Measurements from ENCODE around the gene HEYL. TPM values are rescaled to one million over a fixed set of nuclear protein-coding genes. Genes with fewer than 3 reads are reported as not detected.

Gene HEYL
- polyA plus RNA-seq, 2 donors: 0.37 to 0.45 TPM

GRCh38 chr1:39623053-39623452, 16.4 kb downstream of the HEYL start:
- Histone ChIP-seq H3K9me3 (ENCODE audit: control insufficient read depth in 2 of 2, insufficient read depth in 1 of 2, low read depth in 1 of 2, low read length in 1 of 2) (no peaks in the 10 kb centered on the region), H3K4me3 (ENCODE audit: low read depth in 1 of 2, low read length in 2 of 2) (no peak overlapping the region), H3K4me1 (ENCODE audit: control insufficient read depth in 2 of 2, insufficient read depth in 2 of 2, low read length in 1 of 2) (no peaks in the 10 kb centered on the region), H3K27ac (ENCODE audit: low read depth in 2 of 2, low read length in 1 of 2) (no peak overlapping the region), H3K27me3 (ENCODE audit: control insufficient read depth in 1 of 2, insufficient read depth in 2 of 2, low read length in 2 of 2) (no peaks in the 10 kb centered on the region), H3K36me3 (ENCODE audit: control insufficient read depth in 2 of 2, insufficient read depth in 2 of 2, low read length in 1 of 2) (no peaks in the 10 kb centered on the region)
- WGBS, 2 donors: 54 to 62% methylated on average over 6 of the region's 6 CpGs

GRCh38 chr1:39622427-39622826, 17.0 kb downstream of the HEYL start:
- H3K9me3 ChIP-seq (ENCODE audit: control insufficient read depth in 2 of 2, insufficient read depth in 1 of 2, low read depth in 1 of 2, low read length in 1 of 2): no peaks in the 10 kb centered on the region
- H3K27ac ChIP-seq (ENCODE audit: low read depth in 2 of 2, low read length in 1 of 2): no peak overlapping the region
- H3K36me3 ChIP-seq (ENCODE audit: control insufficient read depth in 2 of 2, insufficient read depth in 2 of 2, low read length in 1 of 2): no peaks in the 10 kb centered on the region
- WGBS, 2 donors: 96 to 97% methylated on average over 3 of the region's 3 CpGs
- no peak overlapping the region for H3K4me3 ChIP-seq (ENCODE audit: low read depth in 1 of 2, low read length in 2 of 2)
- H3K27me3 ChIP-seq (ENCODE audit: control insufficient read depth in 1 of 2, insufficient read depth in 2 of 2, low read length in 2 of 2): no peaks in the 10 kb centered on the region
- H3K4me1 ChIP-seq (ENCODE audit: control insufficient read depth in 2 of 2, insufficient read depth in 2 of 2, low read length in 1 of 2): no peaks in the 10 kb centered on the region

- Histone ChIP-seq H3K9me3 (ENCODE audit: control insufficient read depth in 2 of 2, insufficient read depth in 1 of 2, low read depth in 1 of 2, low read length in 1 of 2) (no peaks in the 10 kb centered on the region), H3K4me1 (ENCODE audit: control insufficient read depth in 2 of 2, insufficient read depth in 2 of 2, low read length in 1 of 2) (no peaks in the 10 kb centered on the region), H3K27me3 (ENCODE audit: control insufficient read depth in 1 of 2, insufficient read depth in 2 of 2, low read length in 2 of 2) (no peaks in the 10 kb centered on the region), H3K4me3 (ENCODE audit: low read depth in 1 of 2, low read length in 2 of 2) (no peak overlapping the region), H3K27ac (ENCODE audit: low read depth in 2 of 2, low read length in 1 of 2) (no peak overlapping the region), H3K36me3 (ENCODE audit: control insufficient read depth in 2 of 2, insufficient read depth in 2 of 2, low read length in 1 of 2) (no peaks in the 10 kb centered on the region)
- 85 to 92% methylated on average over 3 of the region's 3 CpGs for WGBS, 2 donors
These were observed 18.7 kb downstream of the HEYL start for GRCh38 chr1:39620659-39621165.

GRCh38 chr1:39617488-39618049, 21.9 kb downstream of the HEYL start:
- Histone ChIP-seq H3K9me3 (ENCODE audit: control insufficient read depth in 2 of 2, insufficient read depth in 1 of 2, low read depth in 1 of 2, low read length in 1 of 2) (no peaks in the 10 kb centered on the region), H3K36me3 (ENCODE audit: control insufficient read depth in 2 of 2, insufficient read depth in 2 of 2, low read length in 1 of 2) (no peaks in the 10 kb centered on the region), H3K27ac (ENCODE audit: low read depth in 2 of 2, low read length in 1 of 2) (no peak overlapping the region), H3K4me1 (ENCODE audit: control insufficient read depth in 2 of 2, insufficient read depth in 2 of 2, low read length in 1 of 2) (no peaks in the 10 kb centered on the region), H3K27me3 (ENCODE audit: control insufficient read depth in 1 of 2, insufficient read depth in 2 of 2, low read length in 2 of 2) (no peaks in the 10 kb centered on the region), H3K4me3 (ENCODE audit: low read depth in 1 of 2, low read length in 2 of 2) (no peak overlapping the region)
- WGBS, 2 donors: 79 to 84% methylated on average over 4 of the region's 4 CpGs

GRCh38 chr1:39615086-39615673, 24.3 kb downstream of the HEYL start:
- H3K27me3 ChIP-seq (ENCODE audit: control insufficient read depth in 1 of 2, insufficient read depth in 2 of 2, low read length in 2 of 2): no peaks in the 10 kb centered on the region

GRCh38 chr1:39614488-39614887, 25.0 kb downstream of the HEYL start:
- Histone ChIP-seq H3K27me3 (ENCODE audit: control insufficient read depth in 1 of 2, insufficient read depth in 2 of 2, low read length in 2 of 2) (no peaks in the 10 kb centered on the region), H3K4me3 (ENCODE audit: low read depth in 1 of 2, low read length in 2 of 2) (no peak overlapping the region), H3K27ac (ENCODE audit: low read depth in 2 of 2, low read length in 1 of 2) (no peak overlapping the region), H3K4me1 (ENCODE audit: control insufficient read depth in 2 of 2, insufficient read depth in 2 of 2, low read length in 1 of 2) (peaks cover 0 to 2% of the 10 kb centered on the region in 2 donors), H3K9me3 (ENCODE audit: control insufficient read depth in 2 of 2, insufficient read depth in 1 of 2, low read depth in 1 of 2, low read length in 1 of 2) (no peaks in the 10 kb centered on the region), H3K36me3 (ENCODE audit: control insufficient read depth in 2 of 2, insufficient read depth in 2 of 2, low read length in 1 of 2) (no peaks in the 10 kb centered on the region)
- WGBS, 2 donors: 92% methylated on average over 6 of the region's 6 CpGs

More at GRCh38 chr1:39615086-39615673, 24.3 kb downstream of the HEYL start:
- no peak overlapping the region for H3K27ac ChIP-seq (ENCODE audit: low read depth in 2 of 2, low read length in 1 of 2)
- H3K36me3 ChIP-seq (ENCODE audit: control insufficient read depth in 2 of 2, insufficient read depth in 2 of 2, low read length in 1 of 2): no peaks in the 10 kb centered on the region
- no peak overlapping the region for H3K4me3 ChIP-seq (ENCODE audit: low read depth in 1 of 2, low read length in 2 of 2)
- H3K4me1 ChIP-seq (ENCODE audit: control insufficient read depth in 2 of 2, insufficient read depth in 2 of 2, low read length in 1 of 2): no peaks in the 10 kb centered on the region
- no peaks in the 10 kb centered on the region for H3K9me3 ChIP-seq (ENCODE audit: control insufficient read depth in 2 of 2, insufficient read depth in 1 of 2, low read depth in 1 of 2, low read length in 1 of 2)
- WGBS, 2 donors: 71% methylated on average over 8 of the region's 8 CpGs

- no peaks in the 10 kb centered on the region for H3K36me3 ChIP-seq (ENCODE audit: control insufficient read depth in 2 of 2, insufficient read depth in 2 of 2, low read length in 1 of 2)
- 67 to 71% methylated on average over 6 of the region's 6 CpGs for WGBS, 2 donors
- H3K9me3 ChIP-seq (ENCODE audit: control insufficient read depth in 2 of 2, insufficient read depth in 1 of 2, low read depth in 1 of 2, low read length in 1 of 2): no peaks in the 10 kb centered on the region
- peaks cover 0 to 2% of the 10 kb centered on the region in 2 donors for H3K4me1 ChIP-seq (ENCODE audit: control insufficient read depth in 2 of 2, insufficient read depth in 2 of 2, low read length in 1 of 2)
- no peak overlapping the region for H3K4me3 ChIP-seq (ENCODE audit: low read depth in 1 of 2, low read length in 2 of 2)
- no peak overlapping the region for H3K27ac ChIP-seq (ENCODE audit: low read depth in 2 of 2, low read length in 1 of 2)
- H3K27me3 ChIP-seq (ENCODE audit: control insufficient read depth in 1 of 2, insufficient read depth in 2 of 2, low read length in 2 of 2): no peaks in the 10 kb centered on the region
These were observed 26.2 kb downstream of the HEYL start for GRCh38 chr1:39613250-39613649.

- H3K9me3 ChIP-seq (ENCODE audit: control insufficient read depth in 2 of 2, insufficient read depth in 1 of 2, low read depth in 1 of 2, low read length in 1 of 2): no peaks in the 10 kb centered on the region
- no peak overlapping the region for H3K27ac ChIP-seq (ENCODE audit: low read depth in 2 of 2, low read length in 1 of 2)
- 31 to 36% methylated on average over 40 to 42 of the region's 42 CpGs for WGBS, 2 donors
- no peak overlapping the region for H3K4me3 ChIP-seq (ENCODE audit: low read depth in 1 of 2, low read length in 2 of 2)
- H3K36me3 ChIP-seq (ENCODE audit: control insufficient read depth in 2 of 2, insufficient read depth in 2 of 2, low read length in 1 of 2): no peaks in the 10 kb centered on the region
- H3K27me3 ChIP-seq (ENCODE audit: control insufficient read depth in 1 of 2, insufficient read depth in 2 of 2, low read length in 2 of 2): no peaks in the 10 kb centered on the region
- H3K4me1 ChIP-seq (ENCODE audit: control insufficient read depth in 2 of 2, insufficient read depth in 2 of 2, low read length in 1 of 2): peaks cover 0 to 2% of the 10 kb centered on the region in 2 donors
These were observed 29.7 kb downstream of the HEYL start for GRCh38 chr1:39609618-39610331.

GRCh38 chr1:39608921-39609320, 30.5 kb downstream of the HEYL start:
- peaks cover 0 to 2% of the 10 kb centered on the region in 2 donors for H3K4me1 ChIP-seq (ENCODE audit: control insufficient read depth in 2 of 2, insufficient read depth in 2 of 2, low read length in 1 of 2)
- no peaks in the 10 kb centered on the region for H3K27me3 ChIP-seq (ENCODE audit: control insufficient read depth in 1 of 2, insufficient read depth in 2 of 2, low read length in 2 of 2)
- WGBS, 2 donors: 81 to 86% methylated on average over 8 of the region's 8 CpGs
- H3K36me3 ChIP-seq (ENCODE audit: control insufficient read depth in 2 of 2, insufficient read depth in 2 of 2, low read length in 1 of 2): no peaks in the 10 kb centered on the region
- H3K9me3 ChIP-seq (ENCODE audit: control insufficient read depth in 2 of 2, insufficient read depth in 1 of 2, low read depth in 1 of 2, low read length in 1 of 2): no peaks in the 10 kb centered on the region
- H3K27ac ChIP-seq (ENCODE audit: low read depth in 2 of 2, low read length in 1 of 2): no peak overlapping the region
- no peak overlapping the region for H3K4me3 ChIP-seq (ENCODE audit: low read depth in 1 of 2, low read length in 2 of 2)

All from esophagus (tissue), 2 donors.